K562 (cell line): Measurements from ENCODE around the gene ITGA7. TPM values are rescaled to one million over a fixed set of nuclear protein-coding genes. Genes with fewer than 3 reads are reported as not detected.

Experiments
- GABPA ChIP-seq: fragments of 200-800 bp; sonication (Bioruptor generic); conservative IDR thresholded peaks from 2 replicates; pipeline ENCODE4 v1.6.1; 2016; ENCODE audit warnings: low read depth, missing genetic modification characterization, missing compliant biosample characterization
- MCM2 ChIP-seq: fragments of 450-650 bp; IDR thresholded peaks from 2 replicates; pipeline ENCODE4 v1.6.1; 2017; ENCODE audit warnings: low read depth, mild to moderate bottlenecking
- MLX ChIP-seq, 2 experiments: fragments of 450-650 bp in 1 of 2; sonication (generic) in 1 of 2; formaldehyde crosslinking; conservative IDR thresholded peaks; 2 replicates each; pipeline versions ENCODE4 v1.4.0 to v1.8.1; 2020 to 2022; ENCODE audit warnings: mild to moderate bottlenecking in 1 of 2, missing genetic modification reagents in 1 of 2
- NFXL1 ChIP-seq: fragments of 450-650 bp; formaldehyde crosslinking; IDR thresholded peaks from 2 replicates; pipeline ENCODE4 v1.4.0; 2021; ENCODE audit warnings: mild to moderate bottlenecking
- ZNF140 ChIP-seq: fragments of 250-450 bp; sonication (Bioruptor Pico); IDR thresholded peaks from 2 replicates; pipeline ENCODE4 v1.8.0; 2021; ENCODE audit warnings: moderate library complexity, mild to moderate bottlenecking, inconsistent platforms
- polyA plus RNA-seq, 8 experiments: library from polyadenylated mRNA; depleted of rRNA in 4 of 8; stranded (reverse) in 5 of 8; unstranded in 3 of 8; fragments of >200 nt; fragmentation: Nextera tagmentation in 2 of 8; fragmentation: Illumina TruSeq in 1 of 8; extraction: Ambion mirVana in 2 of 8; extraction: Trizol in 1 of 8; gene quantifications; 2 replicates each; pipeline versions ENCODE4 v1.2.1 to v1.2.3, GENCODE V29; 2011 to 2014; ENCODE audit warnings: inconsistent platforms in 1 of 8, missing spikeins in 1 of 8
- total RNA-seq, 7 experiments: library from RNA; depleted of rRNA in 6 of 7; stranded (reverse); fragments of >200 nt in 6 of 7; fragmentation: Illumina TruSeq in 2 of 7; extraction: Trizol in 2 of 7; gene quantifications; 2 replicates each; pipeline versions ENCODE4 v1.2.1 to v1.2.3, GENCODE V29; 2011 to 2021; ENCODE audit warnings: low replicate concordance in 1 of 7
- TF ChIP-seq, protein P1 (sequence below): sonication (generic); formaldehyde crosslinking; IDR thresholded peaks from 2 replicates; pipeline ENCODE4 v1.8.0; 2022; ENCODE audit warnings: mild to moderate bottlenecking, missing genetic modification reagents
- TF ChIP-seq, protein P2 (sequence below): sonication (generic); formaldehyde crosslinking; IDR thresholded peaks from 2 replicates; pipeline ENCODE4 v1.8.1; 2023; ENCODE audit warnings: mild to moderate bottlenecking, missing genetic modification reagents, moderate library complexity

The ITGA7 gene
- total and polyA plus RNA-seq, 9 of the 15 experiments (the other 6 are each of a cell fraction or from before 2014, with no cell fraction given): 0.11 to 2.3 (median 0.56) TPM; not detected in 1

- TF ChIP-seq MLX (CRISPR knock-in tag; conservative IDR thresholded peaks at IDR 0.05): no peak
- TF ChIP-seq NFXL1 (CRISPR knock-in tag): no peak
- TF ChIP-seq GABPA: no peak
- TF ChIP-seq, protein P1, sequence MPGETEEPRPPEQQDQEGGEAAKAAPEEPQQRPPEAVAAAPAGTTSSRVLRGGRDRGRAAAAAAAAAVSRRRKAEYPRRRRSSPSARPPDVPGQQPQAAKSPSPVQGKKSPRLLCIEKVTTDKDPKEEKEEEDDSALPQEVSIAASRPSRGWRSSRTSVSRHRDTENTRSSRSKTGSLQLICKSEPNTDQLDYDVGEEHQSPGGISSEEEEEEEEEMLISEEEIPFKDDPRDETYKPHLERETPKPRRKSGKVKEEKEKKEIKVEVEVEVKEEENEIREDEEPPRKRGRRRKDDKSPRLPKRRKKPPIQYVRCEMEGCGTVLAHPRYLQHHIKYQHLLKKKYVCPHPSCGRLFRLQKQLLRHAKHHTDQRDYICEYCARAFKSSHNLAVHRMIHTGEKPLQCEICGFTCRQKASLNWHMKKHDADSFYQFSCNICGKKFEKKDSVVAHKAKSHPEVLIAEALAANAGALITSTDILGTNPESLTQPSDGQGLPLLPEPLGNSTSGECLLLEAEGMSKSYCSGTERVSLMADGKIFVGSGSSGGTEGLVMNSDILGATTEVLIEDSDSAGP (CRISPR knock-in tag): no peak
- no peak for TF ChIP-seq MCM2
- TF ChIP-seq ZNF140: no peak
- TF ChIP-seq, protein P2, sequence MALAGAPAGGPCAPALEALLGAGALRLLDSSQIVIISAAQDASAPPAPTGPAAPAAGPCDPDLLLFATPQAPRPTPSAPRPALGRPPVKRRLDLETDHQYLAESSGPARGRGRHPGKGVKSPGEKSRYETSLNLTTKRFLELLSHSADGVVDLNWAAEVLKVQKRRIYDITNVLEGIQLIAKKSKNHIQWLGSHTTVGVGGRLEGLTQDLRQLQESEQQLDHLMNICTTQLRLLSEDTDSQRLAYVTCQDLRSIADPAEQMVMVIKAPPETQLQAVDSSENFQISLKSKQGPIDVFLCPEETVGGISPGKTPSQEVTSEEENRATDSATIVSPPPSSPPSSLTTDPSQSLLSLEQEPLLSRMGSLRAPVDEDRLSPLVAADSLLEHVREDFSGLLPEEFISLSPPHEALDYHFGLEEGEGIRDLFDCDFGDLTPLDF (CRISPR knock-in tag): no peak
- TF ChIP-seq, all 486 proteins: peak for 0
These were observed 24.0 kb downstream of the ITGA7 start (continued) for GRCh38 chr12:55683676-55684075.
